Skeletal muscle satellite cell (primary cell): ENCODE results near the gene PRR20D. TPM values are rescaled to one million over a fixed set of nuclear protein-coding genes. Genes with fewer than 3 reads are reported as not detected.
"Not testable (repeated sequence)": the region's sequence is repeated elsewhere in the genome, so short reads cannot be mapped to it uniquely, and the experiment has no call there.

Experiments
- H3K27me3 ChIP-seq: 2 replicates; pipeline ENCODE4 v1.7.0; 2013; ENCODE audit warnings: low read length; ENCODE audit not compliant: control insufficient read depth, insufficient read depth
- H3K36me3 ChIP-seq: 2 replicates; pipeline ENCODE4 v1.7.0; 2013; ENCODE audit warnings: mild to moderate bottlenecking, control low read depth, low read length; ENCODE audit not compliant: insufficient read depth
- H3K4me1 ChIP-seq: 2 replicates; pipeline ENCODE4 v1.7.0; 2013; ENCODE audit warnings: low read length; ENCODE audit not compliant: control insufficient read depth, insufficient read depth
- H3K4me2 ChIP-seq: 2 replicates; pipeline ENCODE4 v1.7.0; 2013; ENCODE audit warnings: mild to moderate bottlenecking, low read length
- H3K4me3 ChIP-seq: 2 replicates; pipeline ENCODE4 v1.7.0; 2013; ENCODE audit warnings: low read length
- H3K9ac ChIP-seq: 2 replicates; pipeline ENCODE4 v1.7.0; 2013; ENCODE audit warnings: mild to moderate bottlenecking, low read depth, low read length, moderate library complexity
- H3K9me3 ChIP-seq: replicated peaks from 2 replicates; pipeline ENCODE4 v1.7.0; 2013; ENCODE audit warnings: mild to moderate bottlenecking, control low read depth, low read length
- small RNA-seq: library from RNA; depleted of rRNA; stranded (forward); fragments of <200 nt; gene quantifications from one replicate; pipeline ENCODE3, GENCODE V24; 2012

Gene PRR20D

DNA sequence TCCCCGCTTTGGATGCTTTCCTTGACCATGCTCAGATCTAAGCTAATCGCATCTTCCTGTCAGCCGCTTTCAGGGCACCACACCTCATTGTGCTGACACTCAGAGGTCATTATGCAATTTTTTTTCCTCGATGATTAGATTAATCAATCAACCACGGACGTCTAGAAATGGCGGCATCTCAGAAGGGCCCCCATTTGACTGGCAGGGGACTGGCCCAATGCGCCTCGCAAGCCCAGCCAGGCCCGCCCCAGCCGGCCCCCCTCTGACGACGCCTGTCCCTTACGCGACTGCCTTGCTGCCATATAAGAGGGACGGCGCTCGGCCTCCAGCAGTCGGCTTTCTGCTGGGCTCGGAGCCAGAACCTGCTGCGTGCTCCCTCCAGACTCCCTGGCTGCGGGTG is 6.5 kb downstream of the PRR20D start, which contains the start of gene PRR20E:
PRR20E (plus strand) TSS at position 301 of the 400 bp plus-strand sequence. CDS start 387 bp downstream, outside the sequence.
- not testable (repeated sequence) for H3K4me1 ChIP-seq, H3K9ac ChIP-seq, H3K9me3 ChIP-seq, H3K27me3 ChIP-seq, H3K36me3 ChIP-seq, H3K4me2 ChIP-seq, H3K4me3 ChIP-seq

DNA sequence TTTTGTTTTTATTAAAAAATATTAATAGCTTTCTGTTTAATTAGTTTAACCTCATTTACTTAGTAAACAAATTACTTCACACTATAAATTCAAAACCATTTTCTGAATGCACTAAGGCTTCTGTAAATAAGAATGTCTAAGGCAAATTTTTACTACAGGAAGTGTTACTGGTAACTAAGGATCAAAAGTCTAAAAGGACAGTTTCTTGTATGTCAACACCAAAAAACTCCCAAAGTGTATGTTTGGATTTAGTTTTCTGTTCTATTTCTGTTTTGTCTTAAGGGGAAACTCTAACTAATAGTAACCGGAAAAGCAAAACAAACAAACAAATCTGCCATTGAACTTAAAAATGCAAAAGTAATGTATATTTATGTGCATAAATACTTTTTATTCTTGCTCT is 31.2 kb downstream of the PRR20D start:
- H3K4me2 ChIP-seq: no peak overlapping the region
- H3K4me3 ChIP-seq: no peak overlapping the region
- H3K9me3 ChIP-seq: no peaks in the 10 kb centered on the region
- H3K4me1 ChIP-seq: no peaks in the 10 kb centered on the region
- H3K27me3 ChIP-seq: no peaks in the 10 kb centered on the region
- no peak overlapping the region for H3K9ac ChIP-seq
- no peaks in the 10 kb centered on the region for H3K36me3 ChIP-seq

DNA sequence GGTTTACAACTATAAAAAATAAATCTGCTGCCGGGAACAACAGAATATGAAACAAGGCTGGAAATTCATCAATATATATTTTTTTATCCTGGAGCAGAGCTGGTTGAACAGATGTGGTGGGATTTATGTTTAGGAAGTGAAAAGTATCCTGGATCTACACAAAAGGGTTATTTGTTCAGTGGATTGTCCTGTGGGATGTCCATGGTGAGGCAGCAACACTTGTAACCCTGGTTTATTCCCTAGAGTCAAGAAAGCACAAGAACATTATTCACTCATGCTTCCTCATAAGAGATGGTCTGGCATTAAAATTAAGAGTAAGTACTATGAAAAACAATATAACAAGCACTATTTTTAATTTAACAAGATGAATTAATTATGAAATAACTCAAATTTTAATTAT is 52.6 kb downstream of the PRR20D start:
- Histone ChIP-seq H3K4me3 (no peak overlapping the region), H3K4me2 (no peak overlapping the region), H3K9me3 (no peaks in the 10 kb centered on the region), H3K27me3 (no peaks in the 10 kb centered on the region), H3K4me1 (no peaks in the 10 kb centered on the region), H3K9ac (no peak overlapping the region), H3K36me3 (no peaks in the 10 kb centered on the region)

Small RNAs within 50 kb of the gene (small RNA-seq; reads per million reads assigned to genes)
- gene PRR20FP: not detected
